HG03571 (cell line): ENCODE results near the gene SSC4D.
"Not testable (repeated sequence)": the region's sequence is repeated elsewhere in the genome, so short reads cannot be mapped to it uniquely, and the experiment has no call there.

Experiments
- ATAC-seq: cut with Tn5 transposase; IDR thresholded peaks from one replicate; pipeline ENCODE4 v1.9.1; 2021; ENCODE audit not compliant: unreplicated experiment

The SSC4D gene

GRCh38 chr7:76409537-76409936 is at the start of gene SSC4D:
Gene SSC4D, minus strand, starts transcription at chr7:76409697. Its CDS starts 5,258 bp downstream, at chr7:76404439.
- no peak for ATAC-seq

GRCh38 chr7:76458504-76458903 is 49.0 kb upstream of the SSC4D start:
- not testable (repeated sequence) for ATAC-seq

- ATAC-seq: not testable (repeated sequence)
Measured at GRCh38 chr7:76457017-76457416, 47.5 kb upstream of the SSC4D start.

- ATAC-seq: peak; percentile 82
Measured at GRCh38 chr7:76445577-76446008, 36.1 kb upstream of the SSC4D start.

GRCh38 chr7:76443846-76444245 is 34.3 kb upstream of the SSC4D start:
- peak; percentile 44 for ATAC-seq

GRCh38 chr7:76442664-76443446 is 33.4 kb upstream of the SSC4D start:
- ATAC-seq: not testable (repeated sequence)

- ATAC-seq: not testable (repeated sequence)
Measured at GRCh38 chr7:76441792-76442191, 32.3 kb upstream of the SSC4D start.

- not testable (repeated sequence) for ATAC-seq
Measured at GRCh38 chr7:76440404-76440803, 30.9 kb upstream of the SSC4D start.

- not testable (repeated sequence) for ATAC-seq
Measured at GRCh38 chr7:76439120-76439888, 29.8 kb upstream of the SSC4D start.

- ATAC-seq: peak; percentile 63
Measured at GRCh38 chr7:76437873-76438272, 28.4 kb upstream of the SSC4D start.

GRCh38 chr7:76430836-76431235 is 21.3 kb upstream of the SSC4D start:
- no peak for ATAC-seq

- ATAC-seq: no peak
Measured at GRCh38 chr7:76430211-76430610, 20.7 kb upstream of the SSC4D start.

GRCh38 chr7:76428868-76429805 is 19.6 kb upstream of the SSC4D start:
- no peak for ATAC-seq

GRCh38 chr7:76428149-76428823 is 18.8 kb upstream of the SSC4D start:
- ATAC-seq: no peak

- ATAC-seq: no peak
Measured at GRCh38 chr7:76427635-76428034, 18.1 kb upstream of the SSC4D start.

- ATAC-seq: no peak
Measured at GRCh38 chr7:76426246-76426645, 16.7 kb upstream of the SSC4D start.

- not testable (repeated sequence) for ATAC-seq
Measured at GRCh38 chr7:76425558-76425957, 16.1 kb upstream of the SSC4D start.

GRCh38 chr7:76425156-76425555 is 15.7 kb upstream of the SSC4D start:
- ATAC-seq: no peak

- no peak for ATAC-seq
Measured at GRCh38 chr7:76424413-76425111, 15.1 kb upstream of the SSC4D start, which contains the start of gene ZP3. Gene ZP3, plus strand, starts transcription at chr7:76424950. Its CDS starts 15 bp downstream, at chr7:76424965.
